Thyroid gland (tissue), 4 donors: ENCODE results near the gene SLC27A4.

Experiments
- POLR2A ChIP-seq, 2 donors: fragments of 450-650 bp; IDR thresholded peaks; one replicate each; pipeline ENCODE4 v1.6.1; 2017; ENCODE audit warnings: antibody characterized with exemption in 2 of 2, mild to moderate bottlenecking in 2 of 2, moderate library complexity in 1 of 2
- TF ChIP-seq, protein P1 (sequence below), 6 experiments: fragments of 200-600 bp in 3 of 6; fragments of 450-650 bp in 3 of 6; sonication (generic) in 3 of 6; IDR thresholded peaks; one replicate each; pipeline ENCODE4 v1.5.1; 2016 to 2019; ENCODE audit warnings: antibody characterized with exemption in 6 of 6, mild to moderate bottlenecking in 2 of 6, inconsistent platforms in 1 of 6, moderate library complexity in 1 of 6

DNA sequence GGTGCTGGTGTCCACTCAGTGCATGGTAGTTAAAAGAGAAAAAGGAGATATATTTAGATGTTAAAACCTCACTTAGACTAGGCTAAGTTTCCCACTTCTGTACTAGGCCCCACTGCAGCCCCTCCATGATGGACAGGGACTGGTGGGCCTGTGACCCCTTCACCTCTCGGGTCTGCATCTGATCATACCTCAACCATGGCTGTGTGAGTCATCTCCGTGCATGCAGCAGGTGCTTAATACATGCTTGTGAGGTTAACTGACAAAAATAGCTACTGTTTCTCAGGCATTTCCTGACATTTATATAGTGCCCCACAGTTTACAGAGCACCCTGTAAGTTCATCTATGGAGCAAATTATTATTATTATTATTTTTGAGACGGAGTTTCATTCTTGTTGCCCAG lies 22.4 kb downstream of the SLC27A4 start:
- no peak for TF ChIP-seq POLR2A (IDR thresholded peaks at IDR 0.05)
- TF ChIP-seq, protein P1, sequence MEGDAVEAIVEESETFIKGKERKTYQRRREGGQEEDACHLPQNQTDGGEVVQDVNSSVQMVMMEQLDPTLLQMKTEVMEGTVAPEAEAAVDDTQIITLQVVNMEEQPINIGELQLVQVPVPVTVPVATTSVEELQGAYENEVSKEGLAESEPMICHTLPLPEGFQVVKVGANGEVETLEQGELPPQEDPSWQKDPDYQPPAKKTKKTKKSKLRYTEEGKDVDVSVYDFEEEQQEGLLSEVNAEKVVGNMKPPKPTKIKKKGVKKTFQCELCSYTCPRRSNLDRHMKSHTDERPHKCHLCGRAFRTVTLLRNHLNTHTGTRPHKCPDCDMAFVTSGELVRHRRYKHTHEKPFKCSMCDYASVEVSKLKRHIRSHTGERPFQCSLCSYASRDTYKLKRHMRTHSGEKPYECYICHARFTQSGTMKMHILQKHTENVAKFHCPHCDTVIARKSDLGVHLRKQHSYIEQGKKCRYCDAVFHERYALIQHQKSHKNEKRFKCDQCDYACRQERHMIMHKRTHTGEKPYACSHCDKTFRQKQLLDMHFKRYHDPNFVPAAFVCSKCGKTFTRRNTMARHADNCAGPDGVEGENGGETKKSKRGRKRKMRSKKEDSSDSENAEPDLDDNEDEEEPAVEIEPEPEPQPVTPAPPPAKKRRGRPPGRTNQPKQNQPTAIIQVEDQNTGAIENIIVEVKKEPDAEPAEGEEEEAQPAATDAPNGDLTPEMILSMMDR (IDR thresholded peaks at IDR 0.05): no peak
